ENCODE results near the gene TMBIM6.
"Not testable (repeated sequence)": the region's sequence is repeated elsewhere in the genome, so short reads cannot be mapped to it uniquely, and the experiment has no call there.

Gene TMBIM6

GRCh38 chr12:49740930-49741881 lies at the start of gene TMBIM6:
Gene TMBIM6 (plus strand): TSS chr12:49741557. CDS start chr12:49752494, 10,937 bp downstream.
- peak; percentile 99 for DNase-seq

GRCh38 chr12:49692851-49693250 lies 48.5 kb upstream of the TMBIM6 start:
- DNase-seq: no peak

GRCh38 chr12:49693931-49694444 lies 47.4 kb upstream of the TMBIM6 start:
- DNase-seq: no peak

- no peak for DNase-seq
Measured at GRCh38 chr12:49696723-49697122, 44.6 kb upstream of the TMBIM6 start.

- no peak for DNase-seq
Measured at GRCh38 chr12:49697808-49698207, 43.5 kb upstream of the TMBIM6 start.

GRCh38 chr12:49698619-49699545 lies 42.5 kb upstream of the TMBIM6 start:
- DNase-seq: no peak

GRCh38 chr12:49702009-49702408 lies 39.3 kb upstream of the TMBIM6 start:
- DNase-seq: no peak

- no peak for DNase-seq
Measured at GRCh38 chr12:49702676-49703215, 38.6 kb upstream of the TMBIM6 start.

- DNase-seq: no peak
Measured at GRCh38 chr12:49703647-49704137, 37.7 kb upstream of the TMBIM6 start.

GRCh38 chr12:49705479-49706134 lies 35.8 kb upstream of the TMBIM6 start:
- DNase-seq: no peak

GRCh38 chr12:49706351-49707127 lies 34.8 kb upstream of the TMBIM6 start:
- no peak for DNase-seq

- DNase-seq: peak; percentile 52
Measured at GRCh38 chr12:49707128-49707811, 34.1 kb upstream of the TMBIM6 start, which contains the start of gene FMNL3. Gene FMNL3 (minus strand): TSS chr12:49707405. CDS start chr12:49707180, 225 bp downstream.

- no peak for DNase-seq
Measured at GRCh38 chr12:49707812-49708147, 33.6 kb upstream of the TMBIM6 start.

- no peak for DNase-seq
Measured at GRCh38 chr12:49708851-49709250, 32.5 kb upstream of the TMBIM6 start.

GRCh38 chr12:49713952-49714351 lies 27.4 kb upstream of the TMBIM6 start:
- DNase-seq: not testable (repeated sequence)

GRCh38 chr12:49716553-49716952 lies 24.8 kb upstream of the TMBIM6 start:
- no peak for DNase-seq

- not testable (repeated sequence) for DNase-seq
Measured at GRCh38 chr12:49717800-49718199, 23.6 kb upstream of the TMBIM6 start.

- no peak for DNase-seq
Measured at GRCh38 chr12:49720214-49720613, 21.1 kb upstream of the TMBIM6 start.

GRCh38 chr12:49721355-49721754 lies 20.0 kb upstream of the TMBIM6 start:
- DNase-seq: not testable (repeated sequence)

- no peak for DNase-seq
Measured at GRCh38 chr12:49728446-49728845, 12.9 kb upstream of the TMBIM6 start.

GRCh38 chr12:49730050-49730449 lies 11.3 kb upstream of the TMBIM6 start:
- no peak for DNase-seq
